CD14-positive monocyte (primary cell): ENCODE results near the gene TANC1. TPM values are rescaled to one million over a fixed set of nuclear protein-coding genes. Genes with fewer than 3 reads are reported as not detected.

Experiments
- DNase-seq, 3 donors: peaks; one replicate each; pipeline ENCODE4 v3.0.0-alpha.2; 2011 to 2022
- H2AFZ ChIP-seq: 2 replicates; pipeline ENCODE4 v1.6.0; 2012; ENCODE audit warnings: mild to moderate bottlenecking, low read depth, low read length, inconsistent platforms; ENCODE audit not compliant: insufficient read depth, poor library complexity, severe bottlenecking
- H3K27ac ChIP-seq, 2 donors: 1 replicate in 1 of 2; 2 replicates in 1 of 2; pipeline ENCODE4 v1.5.1; 2012 to 2013; ENCODE audit warnings: low read length in 2 of 2, control low read depth in 1 of 2, inconsistent platforms in 1 of 2, low read depth in 1 of 2, mild to moderate bottlenecking in 1 of 2
- H3K27me3 ChIP-seq, 2 donors: one replicate each; pipeline versions ENCODE4 v1.6.0 to v1.6.1; 2011 to 2013; ENCODE audit warnings: low read length in 2 of 2; ENCODE audit not compliant: control insufficient read depth in 2 of 2, insufficient read depth in 2 of 2
- H3K36me3 ChIP-seq, 2 donors: replicated peaks in 1 of 2; 1 replicate in 1 of 2; 2 replicates in 1 of 2; pipeline versions ENCODE4 v1.5.1 to v1.6.1; 2012 to 2013; ENCODE audit warnings: low read length in 2 of 2, control low read depth in 1 of 2, inconsistent platforms in 1 of 2, mild to moderate bottlenecking in 1 of 2; ENCODE audit not compliant: insufficient read depth in 2 of 2, control insufficient read depth in 1 of 2
- H3K4me1 ChIP-seq, 2 donors: 1 replicate in 1 of 2; 2 replicates in 1 of 2; pipeline versions ENCODE4 v1.5.1 to v1.6.1; 2012 to 2013; ENCODE audit warnings: low read length in 2 of 2, control low read depth in 1 of 2, inconsistent platforms in 1 of 2, mild to moderate bottlenecking in 1 of 2, moderate library complexity in 1 of 2; ENCODE audit not compliant: insufficient read depth in 2 of 2, control insufficient read depth in 1 of 2
- H3K4me2 ChIP-seq: replicated peaks from 2 replicates; pipeline ENCODE3; 2012; ENCODE audit warnings: low read length, moderate library complexity, mild to moderate bottlenecking; ENCODE audit not compliant: poor library complexity, severe bottlenecking; ENCODE audit errors: extremely low read depth
- H3K4me3 ChIP-seq, 3 experiments: fragments of 200-600 bp in 1 of 3; sonication (generic) in 1 of 3; replicated peaks in 1 of 3; 1 replicate in 2 of 3; 2 replicates in 1 of 3; pipeline ENCODE4 v1.5.1; 2011 to 2013; ENCODE audit warnings: low read length in 3 of 3, mild to moderate bottlenecking in 3 of 3, control low read depth in 2 of 3, low read depth in 2 of 3, inconsistent platforms in 1 of 3, moderate library complexity in 1 of 3
- H3K79me2 ChIP-seq: 2 replicates; pipeline ENCODE4 v1.6.0; 2012; ENCODE audit warnings: mild to moderate bottlenecking, control low read depth, inconsistent platforms, low read length, moderate library complexity; ENCODE audit not compliant: insufficient read depth
- H3K9ac ChIP-seq: 2 replicates; pipeline ENCODE4 v1.6.0; 2017; ENCODE audit warnings: low read length, mild to moderate bottlenecking; ENCODE audit not compliant: insufficient read depth, poor library complexity, severe bottlenecking
- H3K9me3 ChIP-seq, 2 donors: replicated peaks in 1 of 2; 1 replicate in 1 of 2; 2 replicates in 1 of 2; pipeline versions ENCODE4 v1.5.1 to v1.6.1; 2012 to 2013; ENCODE audit warnings: low read length in 2 of 2, control low read depth in 1 of 2; ENCODE audit not compliant: control insufficient read depth in 1 of 2, insufficient read depth in 1 of 2
- H4K20me1 ChIP-seq: 2 replicates; pipeline ENCODE4 v1.6.0; 2012; ENCODE audit warnings: mild to moderate bottlenecking, low read length, control low read depth, moderate library complexity; ENCODE audit not compliant: insufficient read depth
- H3K27ac Mint-ChIP-seq, 7 donors: one replicate each; pipeline ENCODE4 v1.8.0; 2020; ENCODE audit warnings: mild to moderate bottlenecking in 7 of 7, mixed read lengths in 7 of 7, moderate library complexity in 6 of 7, inconsistent platforms in 2 of 7
- H3K27me3 Mint-ChIP-seq, 3 donors: one replicate each; pipeline ENCODE4 v1.8.0; 2021 to 2022; ENCODE audit warnings: low read depth in 3 of 3, mild to moderate bottlenecking in 3 of 3, mixed read lengths in 3 of 3, moderate library complexity in 3 of 3, inconsistent platforms in 1 of 3
- H3K36me3 Mint-ChIP-seq, 2 donors: one replicate each; pipeline ENCODE4 v1.8.0; 2020; ENCODE audit warnings: mixed read lengths in 2 of 2, inconsistent platforms in 1 of 2, mild to moderate bottlenecking in 1 of 2
- H3K4me1 Mint-ChIP-seq: one replicate; pipeline ENCODE4 v1.8.0; 2020; ENCODE audit warnings: mild to moderate bottlenecking, mixed read lengths
- H3K4me3 Mint-ChIP-seq, 2 donors: one replicate each; pipeline ENCODE4 v1.8.0; 2020; ENCODE audit warnings: mild to moderate bottlenecking in 2 of 2, mixed read lengths in 2 of 2, moderate library complexity in 1 of 2
- H3K9me3 Mint-ChIP-seq, 7 donors: one replicate each; pipeline ENCODE4 v1.8.0; 2020 to 2022; ENCODE audit warnings: mixed read lengths in 7 of 7, mild to moderate bottlenecking in 6 of 7, moderate library complexity in 6 of 7, inconsistent platforms in 2 of 7
- CTCF ChIP-seq: fragments of 200-600 bp; IDR thresholded peaks from one replicate; pipeline ENCODE4 v1.8.0; 2022; ENCODE audit warnings: antibody characterized with exemption, mild to moderate bottlenecking
- WGBS: methylation state at CpG from one replicate; pipeline ENCODE4 v1.1.5; 2013; ENCODE audit warnings: missing lambda C conversion rate; ENCODE audit not compliant: insufficient coverage; 5-methylcytosine and 5-hydroxymethylcytosine counted together
- intact Hi-C, 2 donors: fragments of 100-400 bp; cut with micrococcal nuclease; formaldehyde crosslinking; loops; one replicate each; pipeline versions ENCODE4 v1.15.0 to v1.15.1; 2023
- polyA plus RNA-seq, 3 donors: library from polyadenylated mRNA; depleted of rRNA in 1 of 3; unstranded in 2 of 3; stranded (reverse) in 1 of 3; fragments of 300-500 nt in 2 of 3; fragments of >200 nt in 1 of 3; fragmentation: Illumina TruSeq in 2 of 3; gene quantifications; 1 replicate in 2 of 3; 2 replicates in 1 of 3; pipeline ENCODE4 v1.2.3, GENCODE V29; 2012 to 2021

Gene TANC1
- polyA plus RNA-seq, 3 donors, result 0.04 TPM; not detected in 2

- peaks cover 62 to 76% of the 10 kb centered on the region in 2 donors for H3K36me3 Mint-ChIP-seq
These were observed 298.1 kb downstream of the TANC1 start for GRCh38 chr2:159266554-159266953.

GRCh38 chr2:159267921-159268320, 299.5 kb downstream of the TANC1 start:
- intact Hi-C loops, result no loop called here
- DNase-seq, result no peak
- Mint-ChIP-seq H3K4me3 (no peak overlapping the region), H3K27ac (no peak overlapping the region), H3K36me3 (peaks cover 60 to 75% of the 10 kb centered on the region in 2 donors), H3K27me3 (no peaks in the 10 kb centered on the region), H3K4me1 (no peaks in the 10 kb centered on the region), H3K9me3 (peaks cover 0 to 2% (median 0%) of the 10 kb centered on the region in 7 donors)
- Histone ChIP-seq H3K79me2 (peaks cover 3% of the 10 kb centered on the region), H4K20me1 (no peaks in the 10 kb centered on the region), H3K27me3 (no peaks in the 10 kb centered on the region), H3K27ac (no peak overlapping the region), H3K4me3 (no peak overlapping the region), H3K9ac (no peak overlapping the region), H2AFZ (no peak overlapping the region), H3K4me1 (no peaks in the 10 kb centered on the region), H3K36me3 (peaks cover 15 to 57% of the 10 kb centered on the region in 2 donors), H3K4me2 (no peak overlapping the region), H3K9me3 (no peaks in the 10 kb centered on the region)
- no CpG with 5 or more reads among the region's 1 CpG for WGBS
- no peak for TF ChIP-seq CTCF

More at GRCh38 chr2:159266554-159266953, 298.1 kb downstream of the TANC1 start:
- H3K79me2 ChIP-seq, result peaks cover 3% of the 10 kb centered on the region
- no peak for TF ChIP-seq CTCF
- no peak overlapping the region for H3K4me3 ChIP-seq
- H3K36me3 ChIP-seq, result peaks cover 8 to 45% of the 10 kb centered on the region in 2 donors
- H3K9ac ChIP-seq, result no peak overlapping the region
- no peak overlapping the region for H2AFZ ChIP-seq
- Mint-ChIP-seq H3K4me1 (no peaks in the 10 kb centered on the region), H3K27me3 (no peaks in the 10 kb centered on the region), H3K27ac (peak overlapping the region in 1 of 7 donors; percentile 14), H3K9me3 (peaks cover 0 to 2% (median 0%) of the 10 kb centered on the region in 7 donors), H3K4me3 (no peak overlapping the region)
- H3K9me3 ChIP-seq, result no peaks in the 10 kb centered on the region
- H3K27ac ChIP-seq, result no peak overlapping the region
- DNase-seq, result no peak
- H3K27me3 ChIP-seq, result no peaks in the 10 kb centered on the region
- H4K20me1 ChIP-seq, result no peaks in the 10 kb centered on the region
- H3K4me2 ChIP-seq, result no peak overlapping the region
- 100% methylated on average over 1 of the region's 3 CpGs for WGBS
- no peaks in the 10 kb centered on the region for H3K4me1 ChIP-seq
- intact Hi-C loops, result no loop called here
